ENCODE results near the gene LIN7A. TPM values are rescaled to one million over a fixed set of nuclear protein-coding genes. Genes with fewer than 3 reads are reported as not detected.

Gene LIN7A
- total RNA-seq, 1 experiment from 2014 or later: 0.15 TPM

DNA sequence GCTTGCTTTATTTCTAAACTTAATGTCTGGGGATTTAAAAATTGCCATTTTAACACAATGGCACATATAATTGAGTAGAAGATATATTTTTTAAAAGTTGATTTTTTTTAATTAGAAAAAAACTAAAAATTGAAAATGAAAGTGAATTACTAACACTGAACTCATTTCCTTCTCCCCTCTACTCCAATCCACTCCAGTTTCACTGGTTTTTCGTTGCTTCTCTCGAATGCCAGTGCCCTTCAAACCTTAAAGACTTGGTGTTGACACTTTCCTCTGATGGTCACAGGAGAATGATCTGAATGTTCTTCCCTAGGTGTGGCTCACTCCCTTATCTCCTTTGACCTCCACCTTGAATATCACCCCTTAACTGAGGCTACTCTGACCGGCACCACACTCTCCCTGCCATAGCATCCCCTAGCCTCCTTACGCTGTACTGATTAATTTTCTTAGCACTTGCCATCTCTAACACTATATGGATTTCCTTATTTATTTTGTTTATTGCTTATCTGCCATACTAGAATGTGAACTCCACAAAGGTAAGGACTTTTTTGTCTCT lies 107.1 kb downstream of the LIN7A start:
- Histone ChIP-seq H3K9ac (ENCODE audit: low read length) (no peak overlapping the region), H3K4me1 (ENCODE audit: low read length) (peaks cover 14% of the 10 kb centered on the region), H3K79me2 (ENCODE audit: low read length) (no peaks in the 10 kb centered on the region), H3K4me3 (ENCODE audit: low read length) (no peak overlapping the region), H3K27me3 (ENCODE audit: low read length) (no peaks in the 10 kb centered on the region), H3K4me2 (ENCODE audit: low read depth, low read length, poor library complexity, severe bottlenecking) (no peak overlapping the region), H3K9me3 (ENCODE audit: low read length) (no peaks in the 10 kb centered on the region), H3K9me2 (replicated peaks; ENCODE audit: insufficient read depth, low read length) (no peaks in the 10 kb centered on the region), H2AFZ (ENCODE audit: low read length) (no peak overlapping the region), H3K36me3 (ENCODE audit: insufficient read depth, low read length) (no peaks in the 10 kb centered on the region), H3K27ac (ENCODE audit: low read length) (no peak overlapping the region), H4K20me1 (ENCODE audit: insufficient read depth, low read depth, low read length) (no peaks in the 10 kb centered on the region)
- no peak for DNase-seq

- Histone ChIP-seq H4K20me1 (ENCODE audit: insufficient read depth, low read depth, low read length) (no peaks in the 10 kb centered on the region), H3K9me3 (ENCODE audit: low read length) (no peaks in the 10 kb centered on the region)
These were observed 108.0 kb downstream of the LIN7A start for GRCh38 chr12:80829767-80830166.

GRCh38 chr12:80825506-80825905 lies 112.2 kb downstream of the LIN7A start:
- Histone ChIP-seq H3K27me3 (ENCODE audit: low read length) (no peaks in the 10 kb centered on the region), H3K36me3 (ENCODE audit: insufficient read depth, low read length) (no peaks in the 10 kb centered on the region), H3K9me3 (ENCODE audit: low read length) (no peaks in the 10 kb centered on the region), H3K4me2 (ENCODE audit: low read depth, low read length, poor library complexity, severe bottlenecking) (no peak overlapping the region), H3K79me2 (ENCODE audit: low read length) (no peaks in the 10 kb centered on the region), H3K4me1 (ENCODE audit: low read length) (peaks cover 41% of the 10 kb centered on the region), H3K9ac (ENCODE audit: low read length) (no peak overlapping the region), H2AFZ (ENCODE audit: low read length) (no peak overlapping the region), H3K9me2 (replicated peaks; ENCODE audit: insufficient read depth, low read length) (no peaks in the 10 kb centered on the region), H3K4me3 (ENCODE audit: low read length) (no peak overlapping the region), H4K20me1 (ENCODE audit: insufficient read depth, low read depth, low read length) (no peaks in the 10 kb centered on the region), H3K27ac (ENCODE audit: low read length) (no peak overlapping the region)
- DNase-seq: no peak

More at GRCh38 chr12:80829767-80830166, 108.0 kb downstream of the LIN7A start:
- H3K4me2 ChIP-seq (ENCODE audit: low read depth, low read length, poor library complexity, severe bottlenecking): no peak overlapping the region
- no peak for DNase-seq
- H3K9me2 ChIP-seq (replicated peaks; ENCODE audit: insufficient read depth, low read length): no peaks in the 10 kb centered on the region
- no peak overlapping the region for H3K27ac ChIP-seq (ENCODE audit: low read length)
- no peak overlapping the region for H3K4me3 ChIP-seq (ENCODE audit: low read length)
- H3K4me1 ChIP-seq (ENCODE audit: low read length): peaks cover 15% of the 10 kb centered on the region
- no peaks in the 10 kb centered on the region for H3K27me3 ChIP-seq (ENCODE audit: low read length)
- H2AFZ ChIP-seq (ENCODE audit: low read length): no peak overlapping the region
- H3K79me2 ChIP-seq (ENCODE audit: low read length): no peaks in the 10 kb centered on the region
- no peaks in the 10 kb centered on the region for H3K36me3 ChIP-seq (ENCODE audit: insufficient read depth, low read length)
- no peak overlapping the region for H3K9ac ChIP-seq (ENCODE audit: low read length)

- DNase-seq: no peak
- Histone ChIP-seq H2AFZ (ENCODE audit: low read length) (no peak overlapping the region), H3K36me3 (ENCODE audit: insufficient read depth, low read length) (no peaks in the 10 kb centered on the region)
These were observed 114.3 kb downstream of the LIN7A start for GRCh38 chr12:80823393-80823792.

GRCh38 chr12:80821513-80822000 lies 116.2 kb downstream of the LIN7A start:
- no peak overlapping the region for H3K9ac ChIP-seq (ENCODE audit: low read length)
- peaks cover 54% of the 10 kb centered on the region for H3K4me1 ChIP-seq (ENCODE audit: low read length)
- H3K36me3 ChIP-seq (ENCODE audit: insufficient read depth, low read length): no peaks in the 10 kb centered on the region
- H3K27ac ChIP-seq (ENCODE audit: low read length): peak overlapping the region; percentile 93
- peak overlapping the region; percentile 58 for H3K4me2 ChIP-seq (ENCODE audit: low read depth, low read length, poor library complexity, severe bottlenecking)
- no peaks in the 10 kb centered on the region for H3K27me3 ChIP-seq (ENCODE audit: low read length)
- DNase-seq: peak; percentile 88
- no peak overlapping the region for H2AFZ ChIP-seq (ENCODE audit: low read length)
- no peaks in the 10 kb centered on the region for H3K9me2 ChIP-seq (replicated peaks; ENCODE audit: insufficient read depth, low read length)
- H3K4me3 ChIP-seq (ENCODE audit: low read length): no peak overlapping the region; the same call in 1 of the 2 replicates
- H3K9me3 ChIP-seq (ENCODE audit: low read length): no peaks in the 10 kb centered on the region
- H3K79me2 ChIP-seq (ENCODE audit: low read length): no peaks in the 10 kb centered on the region
- no peaks in the 10 kb centered on the region for H4K20me1 ChIP-seq (ENCODE audit: insufficient read depth, low read depth, low read length)

More at GRCh38 chr12:80823393-80823792, 114.3 kb downstream of the LIN7A start:
- H3K9me3 ChIP-seq (ENCODE audit: low read length): no peaks in the 10 kb centered on the region
- no peaks in the 10 kb centered on the region for H3K27me3 ChIP-seq (ENCODE audit: low read length)
- no peak overlapping the region for H3K4me3 ChIP-seq (ENCODE audit: low read length)
- no peak overlapping the region for H3K27ac ChIP-seq (ENCODE audit: low read length)
- no peaks in the 10 kb centered on the region for H4K20me1 ChIP-seq (ENCODE audit: insufficient read depth, low read depth, low read length)
- H3K79me2 ChIP-seq (ENCODE audit: low read length): no peaks in the 10 kb centered on the region
- no peak overlapping the region for H3K4me2 ChIP-seq (ENCODE audit: low read depth, low read length, poor library complexity, severe bottlenecking)
- peaks cover 62% of the 10 kb centered on the region for H3K4me1 ChIP-seq (ENCODE audit: low read length)
- no peaks in the 10 kb centered on the region for H3K9me2 ChIP-seq (replicated peaks; ENCODE audit: insufficient read depth, low read length)
- no peak overlapping the region for H3K9ac ChIP-seq (ENCODE audit: low read length)

GRCh38 chr12:80818878-80819277 lies 118.9 kb downstream of the LIN7A start:
- Histone ChIP-seq H4K20me1 (ENCODE audit: insufficient read depth, low read depth, low read length) (no peaks in the 10 kb centered on the region), H3K9me2 (replicated peaks; ENCODE audit: insufficient read depth, low read length) (no peaks in the 10 kb centered on the region), H3K9ac (ENCODE audit: low read length) (no peak overlapping the region), H3K4me1 (ENCODE audit: low read length) (peaks cover 61% of the 10 kb centered on the region), H2AFZ (ENCODE audit: low read length) (no peak overlapping the region), H3K36me3 (ENCODE audit: insufficient read depth, low read length) (no peaks in the 10 kb centered on the region), H3K79me2 (ENCODE audit: low read length) (no peaks in the 10 kb centered on the region), H3K4me2 (ENCODE audit: low read depth, low read length, poor library complexity, severe bottlenecking) (no peak overlapping the region), H3K9me3 (ENCODE audit: low read length) (no peaks in the 10 kb centered on the region), H3K27me3 (ENCODE audit: low read length) (no peaks in the 10 kb centered on the region), H3K27ac (ENCODE audit: low read length) (peak overlapping the region; percentile 33), H3K4me3 (ENCODE audit: low read length) (no peak overlapping the region)
- DNase-seq: no peak

DNA sequence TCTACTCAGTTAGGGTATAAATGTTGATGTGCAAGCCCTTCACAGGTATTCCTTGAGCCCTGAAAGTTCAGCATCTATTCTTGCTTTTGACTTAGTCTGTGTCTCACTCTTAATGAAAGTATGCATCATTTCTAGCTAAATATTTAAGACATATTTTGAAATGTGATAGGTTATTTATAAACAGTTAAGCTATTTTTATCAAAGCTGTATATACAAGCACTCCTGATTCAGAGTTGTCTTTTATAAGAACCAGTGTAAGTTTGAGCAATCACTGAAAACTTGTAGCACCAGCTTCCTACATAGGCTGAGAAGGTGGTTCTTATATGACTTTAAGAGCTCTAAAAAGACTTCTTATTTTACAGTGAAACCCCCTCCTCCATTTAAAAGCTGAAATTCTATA lies 122.4 kb downstream of the LIN7A start:
- H3K4me1 ChIP-seq (ENCODE audit: low read length): peaks cover 53% of the 10 kb centered on the region
- H3K4me2 ChIP-seq (ENCODE audit: low read depth, low read length, poor library complexity, severe bottlenecking): no peak overlapping the region
- no peaks in the 10 kb centered on the region for H3K27me3 ChIP-seq (ENCODE audit: low read length)
- no peaks in the 10 kb centered on the region for H4K20me1 ChIP-seq (ENCODE audit: insufficient read depth, low read depth, low read length)
- no peak overlapping the region for H3K9ac ChIP-seq (ENCODE audit: low read length)
- no peak overlapping the region for H2AFZ ChIP-seq (ENCODE audit: low read length)
- DNase-seq: no peak
- H3K27ac ChIP-seq (ENCODE audit: low read length): no peak overlapping the region
- H3K36me3 ChIP-seq (ENCODE audit: insufficient read depth, low read length): no peaks in the 10 kb centered on the region
- no peaks in the 10 kb centered on the region for H3K79me2 ChIP-seq (ENCODE audit: low read length)
- H3K9me2 ChIP-seq (replicated peaks; ENCODE audit: insufficient read depth, low read length): no peaks in the 10 kb centered on the region
- no peaks in the 10 kb centered on the region for H3K9me3 ChIP-seq (ENCODE audit: low read length)
- H3K4me3 ChIP-seq (ENCODE audit: low read length): no peak overlapping the region

- no peak overlapping the region for H3K4me2 ChIP-seq (ENCODE audit: low read depth, low read length, poor library complexity, severe bottlenecking)
- H3K27ac ChIP-seq (ENCODE audit: low read length): no peak overlapping the region
- H3K79me2 ChIP-seq (ENCODE audit: low read length): no peaks in the 10 kb centered on the region
- no peaks in the 10 kb centered on the region for H4K20me1 ChIP-seq (ENCODE audit: insufficient read depth, low read depth, low read length)
- no peak for DNase-seq
- H3K4me3 ChIP-seq (ENCODE audit: low read length): no peak overlapping the region
- no peaks in the 10 kb centered on the region for H3K9me3 ChIP-seq (ENCODE audit: low read length)
- H3K4me1 ChIP-seq (ENCODE audit: low read length): peaks cover 53% of the 10 kb centered on the region
- no peak overlapping the region for H3K9ac ChIP-seq (ENCODE audit: low read length)
- H3K36me3 ChIP-seq (ENCODE audit: insufficient read depth, low read length): no peaks in the 10 kb centered on the region
- H3K27me3 ChIP-seq (ENCODE audit: low read length): no peaks in the 10 kb centered on the region
- H3K9me2 ChIP-seq (replicated peaks; ENCODE audit: insufficient read depth, low read length): no peaks in the 10 kb centered on the region
- H2AFZ ChIP-seq (ENCODE audit: low read length): peak overlapping the region; percentile 24; the same call in 1 of the 2 replicates
These were observed 123.3 kb downstream of the LIN7A start for GRCh38 chr12:80814453-80814852.

All from Karpas-422 (cell line).